ENCODE data around the gene FBXL13.

DNA sequence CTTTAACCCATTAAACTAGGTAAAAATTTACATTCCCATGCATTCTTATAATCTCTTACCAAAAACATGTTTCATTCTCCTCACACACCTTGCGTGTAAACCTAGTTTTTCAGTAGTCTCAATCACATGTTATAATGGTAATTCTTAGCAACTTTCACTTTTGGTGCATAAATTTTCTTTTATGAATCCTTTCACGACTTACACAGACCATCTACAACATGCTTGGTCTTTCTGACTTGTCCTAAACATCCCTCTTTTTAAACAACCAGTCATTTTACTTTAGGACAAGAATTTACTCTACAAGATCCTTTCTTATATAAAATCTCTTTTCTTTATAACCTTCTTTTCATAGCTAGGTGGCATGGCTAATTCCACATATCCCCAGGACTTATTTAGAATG lies 25.8 kb downstream of the FBXL13 start:
- TF ChIP-seq, protein P1, sequence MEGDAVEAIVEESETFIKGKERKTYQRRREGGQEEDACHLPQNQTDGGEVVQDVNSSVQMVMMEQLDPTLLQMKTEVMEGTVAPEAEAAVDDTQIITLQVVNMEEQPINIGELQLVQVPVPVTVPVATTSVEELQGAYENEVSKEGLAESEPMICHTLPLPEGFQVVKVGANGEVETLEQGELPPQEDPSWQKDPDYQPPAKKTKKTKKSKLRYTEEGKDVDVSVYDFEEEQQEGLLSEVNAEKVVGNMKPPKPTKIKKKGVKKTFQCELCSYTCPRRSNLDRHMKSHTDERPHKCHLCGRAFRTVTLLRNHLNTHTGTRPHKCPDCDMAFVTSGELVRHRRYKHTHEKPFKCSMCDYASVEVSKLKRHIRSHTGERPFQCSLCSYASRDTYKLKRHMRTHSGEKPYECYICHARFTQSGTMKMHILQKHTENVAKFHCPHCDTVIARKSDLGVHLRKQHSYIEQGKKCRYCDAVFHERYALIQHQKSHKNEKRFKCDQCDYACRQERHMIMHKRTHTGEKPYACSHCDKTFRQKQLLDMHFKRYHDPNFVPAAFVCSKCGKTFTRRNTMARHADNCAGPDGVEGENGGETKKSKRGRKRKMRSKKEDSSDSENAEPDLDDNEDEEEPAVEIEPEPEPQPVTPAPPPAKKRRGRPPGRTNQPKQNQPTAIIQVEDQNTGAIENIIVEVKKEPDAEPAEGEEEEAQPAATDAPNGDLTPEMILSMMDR (IDR thresholded peaks at IDR 0.05) = no peak
- TF ChIP-seq POLR2A (IDR thresholded peaks at IDR 0.05) (no peak), POLR2AphosphoS5 (IDR thresholded peaks at IDR 0.05) (no peak)
